Measurements from ENCODE around the gene CHSY3. TPM values are rescaled to one million over a fixed set of nuclear protein-coding genes. Genes with fewer than 3 reads are reported as not detected.

The CHSY3 gene
- total RNA-seq, 1 donor from 2014 or later, result 9.4 TPM

GRCh38 chr5:130078661-130079060 lies 174.4 kb downstream of the CHSY3 start:
- no peak overlapping the region for H2AFZ ChIP-seq (ENCODE audit: low read depth, low read length)
- H3K79me2 ChIP-seq (ENCODE audit: insufficient read depth, low read length), result no peaks in the 10 kb centered on the region
- no peaks in the 10 kb centered on the region for H3K36me3 ChIP-seq (ENCODE audit: insufficient read depth, low read length)
- H4K20me1 ChIP-seq (ENCODE audit: insufficient read depth, low read length), result no peaks in the 10 kb centered on the region
- Mint-ChIP-seq H3K9me3 (ENCODE audit: unreplicated experiment) (no peaks in the 10 kb centered on the region), H3K27ac (ENCODE audit: unreplicated experiment) (no peak overlapping the region), H3K27me3 (ENCODE audit: low read depth, unreplicated experiment) (no peaks in the 10 kb centered on the region), H3K4me3 (ENCODE audit: unreplicated experiment) (no peak overlapping the region), H3K36me3 (ENCODE audit: low read depth, unreplicated experiment) (no peaks in the 10 kb centered on the region), H3K4me1 (ENCODE audit: low read depth, unreplicated experiment) (no peaks in the 10 kb centered on the region)
- no peak overlapping the region for H3K27ac ChIP-seq (ENCODE audit: low read depth, low read length)
- no peak overlapping the region for H3K4me2 ChIP-seq (ENCODE audit: low read length)
- H3K4me3 ChIP-seq (ENCODE audit: insufficient read depth, low read depth, low read length), result no peak overlapping the region
- H3K9me3 ChIP-seq (ENCODE audit: insufficient read depth, low read depth, low read length), result no peaks in the 10 kb centered on the region
- H3K9ac ChIP-seq (ENCODE audit: low read length), result no peak overlapping the region
- FAIRE-seq (peak; percentile 45), DNase-seq (ENCODE audit: low read depth) (no peak)
- H3K4me1 ChIP-seq (ENCODE audit: insufficient read depth, low read length), result no peaks in the 10 kb centered on the region
- TF ChIP-seq, protein P1, sequence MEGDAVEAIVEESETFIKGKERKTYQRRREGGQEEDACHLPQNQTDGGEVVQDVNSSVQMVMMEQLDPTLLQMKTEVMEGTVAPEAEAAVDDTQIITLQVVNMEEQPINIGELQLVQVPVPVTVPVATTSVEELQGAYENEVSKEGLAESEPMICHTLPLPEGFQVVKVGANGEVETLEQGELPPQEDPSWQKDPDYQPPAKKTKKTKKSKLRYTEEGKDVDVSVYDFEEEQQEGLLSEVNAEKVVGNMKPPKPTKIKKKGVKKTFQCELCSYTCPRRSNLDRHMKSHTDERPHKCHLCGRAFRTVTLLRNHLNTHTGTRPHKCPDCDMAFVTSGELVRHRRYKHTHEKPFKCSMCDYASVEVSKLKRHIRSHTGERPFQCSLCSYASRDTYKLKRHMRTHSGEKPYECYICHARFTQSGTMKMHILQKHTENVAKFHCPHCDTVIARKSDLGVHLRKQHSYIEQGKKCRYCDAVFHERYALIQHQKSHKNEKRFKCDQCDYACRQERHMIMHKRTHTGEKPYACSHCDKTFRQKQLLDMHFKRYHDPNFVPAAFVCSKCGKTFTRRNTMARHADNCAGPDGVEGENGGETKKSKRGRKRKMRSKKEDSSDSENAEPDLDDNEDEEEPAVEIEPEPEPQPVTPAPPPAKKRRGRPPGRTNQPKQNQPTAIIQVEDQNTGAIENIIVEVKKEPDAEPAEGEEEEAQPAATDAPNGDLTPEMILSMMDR (IDR thresholded peaks at IDR 0.05; ENCODE audit: insufficient read depth, low read depth, low read length), result no peak
- no peak for TF ChIP-seq EZH2 (IDR thresholded peaks at IDR 0.05; ENCODE audit: insufficient read depth, low read length)
- no peaks in the 10 kb centered on the region for H3K27me3 ChIP-seq (ENCODE audit: insufficient read depth, low read length)

GRCh38 chr5:130090569-130091270 lies 186.5 kb downstream of the CHSY3 start:
- Histone ChIP-seq H3K9me3 (ENCODE audit: insufficient read depth, low read depth, low read length) (no peaks in the 10 kb centered on the region), H2AFZ (ENCODE audit: low read depth, low read length) (no peak overlapping the region), H3K79me2 (ENCODE audit: insufficient read depth, low read length) (no peaks in the 10 kb centered on the region), H4K20me1 (ENCODE audit: insufficient read depth, low read length) (no peaks in the 10 kb centered on the region), H3K4me2 (ENCODE audit: low read length) (no peak overlapping the region), H3K4me3 (ENCODE audit: insufficient read depth, low read depth, low read length) (no peak overlapping the region), H3K4me1 (ENCODE audit: insufficient read depth, low read length) (no peaks in the 10 kb centered on the region), H3K27ac (ENCODE audit: low read depth, low read length) (no peak overlapping the region), H3K27me3 (ENCODE audit: insufficient read depth, low read length) (no peaks in the 10 kb centered on the region), H3K36me3 (ENCODE audit: insufficient read depth, low read length) (no peaks in the 10 kb centered on the region), H3K9ac (ENCODE audit: low read length) (no peak overlapping the region)
- Mint-ChIP-seq H3K4me3 (ENCODE audit: unreplicated experiment) (no peak overlapping the region), H3K27ac (ENCODE audit: unreplicated experiment) (no peak overlapping the region), H3K4me1 (ENCODE audit: low read depth, unreplicated experiment) (peaks cover 5% of the 10 kb centered on the region), H3K9me3 (ENCODE audit: unreplicated experiment) (peaks cover 6% of the 10 kb centered on the region), H3K36me3 (ENCODE audit: low read depth, unreplicated experiment) (no peaks in the 10 kb centered on the region), H3K27me3 (ENCODE audit: low read depth, unreplicated experiment) (no peaks in the 10 kb centered on the region)
- DNase-seq (ENCODE audit: low read depth) (no peak), FAIRE-seq (no peak)
- TF ChIP-seq, protein P1 (IDR thresholded peaks at IDR 0.05; ENCODE audit: insufficient read depth, low read depth, low read length), result no peak
- TF ChIP-seq EZH2 (IDR thresholded peaks at IDR 0.05; ENCODE audit: insufficient read depth, low read length), result no peak

- H3K27ac ChIP-seq (ENCODE audit: low read depth, low read length), result no peak overlapping the region
- no peaks in the 10 kb centered on the region for H3K27me3 Mint-ChIP-seq (ENCODE audit: low read depth, unreplicated experiment)
- no peaks in the 10 kb centered on the region for H3K36me3 ChIP-seq (ENCODE audit: insufficient read depth, low read length)
- no peak overlapping the region for H2AFZ ChIP-seq (ENCODE audit: low read depth, low read length)
- H3K9me3 ChIP-seq (ENCODE audit: insufficient read depth, low read depth, low read length), result no peaks in the 10 kb centered on the region
- H3K36me3 Mint-ChIP-seq (ENCODE audit: low read depth, unreplicated experiment), result no peaks in the 10 kb centered on the region
- H3K27ac Mint-ChIP-seq (ENCODE audit: unreplicated experiment), result no peak overlapping the region
- peak; percentile 37 for DNase-seq (ENCODE audit: low read depth)
- no peak overlapping the region for H3K9ac ChIP-seq (ENCODE audit: low read length)
- no peak for TF ChIP-seq EZH2 (IDR thresholded peaks at IDR 0.05; ENCODE audit: insufficient read depth, low read length)
- TF ChIP-seq, protein P1 (IDR thresholded peaks at IDR 0.05; ENCODE audit: insufficient read depth, low read depth, low read length), result no peak
- no peaks in the 10 kb centered on the region for H3K27me3 ChIP-seq (ENCODE audit: insufficient read depth, low read length)
- H3K4me1 ChIP-seq (ENCODE audit: insufficient read depth, low read length), result no peaks in the 10 kb centered on the region
- peaks cover 4% of the 10 kb centered on the region for H3K9me3 Mint-ChIP-seq (ENCODE audit: unreplicated experiment)
- no peak for FAIRE-seq
- H3K4me1 Mint-ChIP-seq (ENCODE audit: low read depth, unreplicated experiment), result peaks cover 5% of the 10 kb centered on the region
- H3K4me3 ChIP-seq (ENCODE audit: insufficient read depth, low read depth, low read length), result no peak overlapping the region
- no peaks in the 10 kb centered on the region for H3K79me2 ChIP-seq (ENCODE audit: insufficient read depth, low read length)
- no peak overlapping the region for H3K4me2 ChIP-seq (ENCODE audit: low read length)
- H4K20me1 ChIP-seq (ENCODE audit: insufficient read depth, low read length), result no peaks in the 10 kb centered on the region
- H3K4me3 Mint-ChIP-seq (ENCODE audit: unreplicated experiment), result no peak overlapping the region
Observed at GRCh38 chr5:130092991-130093390, 188.7 kb downstream of the CHSY3 start.
